ENCODE results near the gene SIRT2. TPM values are rescaled to one million over a fixed set of nuclear protein-coding genes. Genes with fewer than 3 reads are reported as not detected.

Gene SIRT2
- total and polyA plus RNA-seq, 2 of the 13 experiments (the other 11 are each of a cell fraction or from before 2014, with no cell fraction given): 22.3 to 26.1 TPM

DNA sequence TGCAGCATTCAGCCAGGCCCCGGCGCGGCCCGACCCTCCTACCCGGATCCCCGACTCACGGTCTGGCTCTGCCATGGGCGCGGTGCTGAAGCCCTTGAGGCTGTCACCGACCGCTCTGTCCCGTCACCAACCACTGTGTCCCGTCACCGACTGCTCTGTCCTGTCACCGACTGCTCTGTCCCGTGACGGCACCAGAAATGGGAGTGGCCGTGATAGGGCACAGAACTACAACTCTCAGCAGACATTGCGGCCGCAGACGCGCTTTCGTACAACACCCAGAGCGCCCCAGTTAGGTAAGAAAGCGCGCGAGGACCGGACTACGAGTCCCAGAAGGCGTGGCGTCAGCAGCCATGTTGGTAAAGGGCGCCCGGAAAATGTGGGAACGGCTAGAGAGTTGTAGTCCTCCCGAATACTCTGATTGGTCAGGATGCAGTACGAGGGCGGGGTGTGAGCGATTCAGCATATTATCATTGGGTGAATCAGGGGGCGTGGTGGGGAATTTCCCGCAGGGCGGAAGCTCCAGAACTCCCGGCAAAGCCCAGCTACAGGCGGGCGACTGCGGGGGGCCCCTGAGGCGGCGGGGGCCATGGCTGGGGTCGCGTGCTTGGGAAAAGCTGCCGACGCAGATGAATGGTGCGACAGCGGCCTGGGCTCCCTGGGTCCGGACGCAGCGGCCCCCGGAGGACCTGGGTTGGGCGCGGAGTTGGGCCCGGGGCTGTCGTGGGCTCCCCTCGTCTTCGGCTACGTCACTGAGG lies at the start of gene SIRT2, which contains the start of gene NFKBIB (continued):
- TF ChIP-seq EED (CRISPR knock-in tag; IDR thresholded peaks at IDR 0.05) (0 out of 2 replicates have a peak, but pooled peaks have one; percentile 10), POLR2A (IDR thresholded peaks at IDR 0.05; ENCODE audit: insufficient read depth in 1 of 2, low read depth in 2 of 2, low read length in 2 of 2) (peak in 1 of 2 experiments; percentile 59; a peak in 2 of 4 replicates), NFE2L1 (CRISPR knock-in tag; IDR thresholded peaks at IDR 0.05; ENCODE audit: borderline replicate concordance) (0 out of 2 replicates have a peak, but pooled peaks have one; percentile 37), GABPA (IDR thresholded peaks at IDR 0.05; ENCODE audit: low read depth, low read length) (peak; percentile 65), GABPA (CRISPR knock-in tag; IDR thresholded peaks at IDR 0.05; ENCODE audit: low read depth) (peak; percentile 92), ZNF275 (CRISPR knock-in tag; IDR thresholded peaks at IDR 0.05; ENCODE audit: borderline replicate concordance) (peak; percentile 44; the same call in 1 of the 2 replicates), FOXO1 (CRISPR knock-in tag; IDR thresholded peaks at IDR 0.05) (peak; percentile 17; the same call in 1 of the 2 replicates), TRIM24 (CRISPR knock-in tag; IDR thresholded peaks at IDR 0.05) (no peak), ZNF670 (CRISPR knock-in tag; IDR thresholded peaks at IDR 0.05; ENCODE audit: borderline replicate concordance) (0 out of 2 replicates have a peak, but pooled peaks have one; percentile 59), NRL (CRISPR knock-in tag; IDR thresholded peaks at IDR 0.05; ENCODE audit: borderline replicate concordance) (peak; percentile 87), MEIS2 (CRISPR knock-in tag; IDR thresholded peaks at IDR 0.05) (peak; percentile 67; the same call in 1 of the 2 replicates), SRSF1 (optimal IDR thresholded peaks at IDR 0.05; ENCODE audit: low read depth, low read length) (peak; percentile 89)
- TF ChIP-seq, protein P1, sequence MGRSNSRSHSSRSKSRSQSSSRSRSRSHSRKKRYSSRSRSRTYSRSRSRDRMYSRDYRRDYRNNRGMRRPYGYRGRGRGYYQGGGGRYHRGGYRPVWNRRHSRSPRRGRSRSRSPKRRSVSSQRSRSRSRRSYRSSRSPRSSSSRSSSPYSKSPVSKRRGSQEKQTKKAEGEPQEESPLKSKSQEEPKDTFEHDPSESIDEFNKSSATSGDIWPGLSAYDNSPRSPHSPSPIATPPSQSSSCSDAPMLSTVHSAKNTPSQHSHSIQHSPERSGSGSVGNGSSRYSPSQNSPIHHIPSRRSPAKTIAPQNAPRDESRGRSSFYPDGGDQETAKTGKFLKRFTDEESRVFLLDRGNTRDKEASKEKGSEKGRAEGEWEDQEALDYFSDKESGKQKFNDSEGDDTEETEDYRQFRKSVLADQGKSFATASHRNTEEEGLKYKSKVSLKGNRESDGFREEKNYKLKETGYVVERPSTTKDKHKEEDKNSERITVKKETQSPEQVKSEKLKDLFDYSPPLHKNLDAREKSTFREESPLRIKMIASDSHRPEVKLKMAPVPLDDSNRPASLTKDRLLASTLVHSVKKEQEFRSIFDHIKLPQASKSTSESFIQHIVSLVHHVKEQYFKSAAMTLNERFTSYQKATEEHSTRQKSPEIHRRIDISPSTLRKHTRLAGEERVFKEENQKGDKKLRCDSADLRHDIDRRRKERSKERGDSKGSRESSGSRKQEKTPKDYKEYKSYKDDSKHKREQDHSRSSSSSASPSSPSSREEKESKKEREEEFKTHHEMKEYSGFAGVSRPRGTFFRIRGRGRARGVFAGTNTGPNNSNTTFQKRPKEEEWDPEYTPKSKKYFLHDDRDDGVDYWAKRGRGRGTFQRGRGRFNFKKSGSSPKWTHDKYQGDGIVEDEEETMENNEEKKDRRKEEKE (IDR thresholded peaks at IDR 0.05): no peak
- TF ChIP-seq, protein P2, sequence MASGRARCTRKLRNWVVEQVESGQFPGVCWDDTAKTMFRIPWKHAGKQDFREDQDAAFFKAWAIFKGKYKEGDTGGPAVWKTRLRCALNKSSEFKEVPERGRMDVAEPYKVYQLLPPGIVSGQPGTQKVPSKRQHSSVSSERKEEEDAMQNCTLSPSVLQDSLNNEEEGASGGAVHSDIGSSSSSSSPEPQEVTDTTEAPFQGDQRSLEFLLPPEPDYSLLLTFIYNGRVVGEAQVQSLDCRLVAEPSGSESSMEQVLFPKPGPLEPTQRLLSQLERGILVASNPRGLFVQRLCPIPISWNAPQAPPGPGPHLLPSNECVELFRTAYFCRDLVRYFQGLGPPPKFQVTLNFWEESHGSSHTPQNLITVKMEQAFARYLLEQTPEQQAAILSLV (CRISPR knock-in tag; IDR thresholded peaks at IDR 0.05; ENCODE audit: borderline replicate concordance): no peak; the same call in 1 of the 2 replicates
- TF ChIP-seq, protein P3, sequence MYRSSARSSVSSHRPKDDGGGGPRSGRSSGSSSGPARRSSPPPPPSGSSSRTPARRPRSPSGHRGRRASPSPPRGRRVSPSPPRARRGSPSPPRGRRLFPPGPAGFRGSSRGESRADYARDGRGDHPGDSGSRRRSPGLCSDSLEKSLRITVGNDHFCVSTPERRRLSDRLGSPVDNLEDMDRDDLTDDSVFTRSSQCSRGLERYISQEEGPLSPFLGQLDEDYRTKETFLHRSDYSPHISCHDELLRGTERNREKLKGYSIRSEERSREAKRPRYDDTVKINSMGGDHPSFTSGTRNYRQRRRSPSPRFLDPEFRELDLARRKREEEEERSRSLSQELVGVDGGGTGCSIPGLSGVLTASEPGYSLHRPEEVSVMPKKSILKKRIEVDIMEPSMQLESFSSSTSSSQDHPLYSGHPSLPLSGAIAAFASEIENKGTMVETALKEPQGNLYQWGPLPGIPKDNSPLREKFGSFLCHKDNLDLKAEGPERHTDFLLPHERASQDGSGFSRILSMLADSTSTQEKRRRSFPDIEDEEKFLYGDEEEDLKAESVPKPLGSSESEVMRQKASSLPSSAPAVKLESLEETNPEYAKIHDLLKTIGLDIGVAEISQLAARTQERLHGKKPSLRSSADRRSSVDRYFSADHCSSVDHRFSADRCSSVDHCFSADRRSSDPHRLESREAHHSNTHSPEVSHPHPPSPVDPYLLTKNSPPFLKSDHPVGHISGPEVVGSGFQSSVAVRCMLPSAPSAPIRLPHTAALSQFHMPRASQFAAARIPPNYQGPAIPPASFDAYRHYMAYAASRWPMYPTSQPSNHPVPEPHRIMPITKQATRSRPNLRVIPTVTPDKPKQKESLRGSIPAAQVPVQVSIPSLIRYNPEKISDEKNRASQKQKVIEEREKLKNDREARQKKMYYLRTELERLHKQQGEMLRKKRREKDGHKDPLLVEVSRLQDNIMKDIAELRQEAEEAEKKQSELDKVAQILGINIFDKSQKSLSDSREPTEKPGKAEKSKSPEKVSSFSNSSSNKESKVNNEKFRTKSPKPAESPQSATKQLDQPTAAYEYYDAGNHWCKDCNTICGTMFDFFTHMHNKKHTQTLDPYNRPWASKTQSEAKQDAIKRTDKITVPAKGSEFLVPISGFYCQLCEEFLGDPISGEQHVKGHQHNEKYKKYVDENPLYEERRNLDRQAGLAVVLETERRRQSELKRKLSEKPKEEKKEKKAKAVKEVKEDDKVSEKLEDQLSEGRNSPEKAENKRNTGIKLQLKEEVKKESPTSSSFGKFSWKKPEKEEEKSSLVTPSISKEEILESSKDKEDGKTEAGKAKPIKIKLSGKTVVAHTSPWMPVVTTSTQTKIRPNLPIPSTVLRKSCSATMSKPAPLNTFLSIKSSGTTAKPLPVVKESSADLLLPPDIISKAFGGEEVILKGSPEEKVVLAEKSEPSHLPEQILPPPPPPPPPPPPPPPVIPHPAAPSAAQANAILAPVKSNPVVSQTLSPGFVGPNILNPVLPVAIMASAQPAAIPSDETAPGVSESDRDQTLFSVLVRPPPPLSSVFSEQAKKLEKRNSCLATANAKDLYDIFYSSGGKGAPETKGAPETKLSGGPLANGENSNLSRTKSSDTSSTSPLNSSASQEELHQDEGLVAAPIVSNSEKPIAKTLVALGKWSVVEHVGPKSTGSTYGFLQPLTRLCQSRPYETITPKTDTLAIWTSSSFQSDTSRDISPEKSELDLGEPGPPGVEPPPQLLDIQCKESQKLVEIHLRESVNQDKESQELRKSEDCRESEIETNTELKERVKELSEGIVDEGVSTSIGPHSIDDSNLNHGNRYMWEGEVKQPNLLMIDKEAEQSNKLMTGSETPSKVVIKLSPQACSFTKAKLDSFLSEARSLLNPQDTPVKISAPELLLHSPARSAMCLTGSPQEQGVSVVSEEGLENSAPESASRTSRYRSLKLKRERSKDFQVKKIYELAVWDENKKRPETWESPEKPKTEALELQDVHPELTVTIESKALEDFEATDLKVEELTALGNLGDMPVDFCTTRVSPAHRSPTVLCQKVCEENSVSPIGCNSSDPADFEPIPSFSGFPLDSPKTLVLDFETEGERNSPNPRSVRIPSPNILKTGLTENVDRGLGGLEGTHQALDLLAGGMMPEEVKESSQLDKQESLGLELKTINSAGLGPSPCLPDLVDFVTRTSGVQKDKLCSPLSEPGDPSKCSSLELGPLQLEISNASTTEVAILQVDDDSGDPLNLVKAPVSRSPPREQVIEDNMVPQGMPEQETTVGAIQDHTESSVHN (CRISPR knock-in tag; IDR thresholded peaks at IDR 0.05): no peak

Measured in HepG2 (cell line).